GM21367 (cell line): ENCODE data around the gene DUSP8.

Source experiments
- ATAC-seq: cut with Tn5 transposase; IDR thresholded peaks from one replicate; pipeline ENCODE4 v1.9.1; 2021; ENCODE audit not compliant: unreplicated experiment

Gene DUSP8

GRCh38 chr11:1554981-1555712 is 16.9 kb downstream of the DUSP8 start:
- no peak for ATAC-seq

GRCh38 chr11:1553808-1554594 is 18.1 kb downstream of the DUSP8 start:
- no peak for ATAC-seq

GRCh38 chr11:1549338-1550330 is 22.4 kb downstream of the DUSP8 start:
- ATAC-seq = no peak

GRCh38 chr11:1548221-1549070 is 23.6 kb downstream of the DUSP8 start:
- no peak for ATAC-seq

GRCh38 chr11:1547467-1548098 is 24.5 kb downstream of the DUSP8 start:
- no peak for ATAC-seq

GRCh38 chr11:1546536-1547466 is 25.3 kb downstream of the DUSP8 start:
- ATAC-seq = no peak

GRCh38 chr11:1546077-1546535 is 26.0 kb downstream of the DUSP8 start:
- no peak for ATAC-seq

GRCh38 chr11:1545432-1545831 is 26.6 kb downstream of the DUSP8 start:
- ATAC-seq = no peak

GRCh38 chr11:1544536-1544935 is 27.5 kb downstream of the DUSP8 start:
- ATAC-seq = no peak

- ATAC-seq = no peak
These were observed 28.3 kb downstream of the DUSP8 start for GRCh38 chr11:1543606-1544263.

GRCh38 chr11:1542267-1542666 is 29.8 kb downstream of the DUSP8 start:
- no peak for ATAC-seq

GRCh38 chr11:1541474-1542204 is 30.4 kb downstream of the DUSP8 start:
- ATAC-seq = no peak

- no peak for ATAC-seq
These were observed 32.0 kb downstream of the DUSP8 start for GRCh38 chr11:1540074-1540473.

- no peak for ATAC-seq
These were observed 33.9 kb downstream of the DUSP8 start for GRCh38 chr11:1538153-1538552.

- no peak for ATAC-seq
These were observed 35.8 kb downstream of the DUSP8 start for GRCh38 chr11:1536065-1536843.

GRCh38 chr11:1534682-1535081 is 37.4 kb downstream of the DUSP8 start:
- no peak for ATAC-seq

- no peak for ATAC-seq
These were observed 37.9 kb downstream of the DUSP8 start for GRCh38 chr11:1534171-1534570.
